Gastrocnemius medialis (tissue), 4 donors: Measurements from ENCODE around the gene KCNH4.

Source experiments
- CTCF ChIP-seq, 5 experiments: fragments of 450-650 bp in 3 of 5; fragments of 200-600 bp in 2 of 5; sonication (generic) in 2 of 5; IDR thresholded peaks in 4 of 5; conservative IDR thresholded peaks in 1 of 5; 1 replicate in 4 of 5; 2 replicates in 1 of 5; pipeline ENCODE4 v1.5.1; 2016 to 2019; ENCODE audit warnings: antibody characterized with exemption in 5 of 5, mild to moderate bottlenecking in 3 of 5, moderate library complexity in 3 of 5
- POLR2A ChIP-seq, 2 donors: fragments of 450-650 bp; IDR thresholded peaks; one replicate each; pipeline ENCODE4 v1.6.1; 2017; ENCODE audit warnings: antibody characterized with exemption in 2 of 2, mild to moderate bottlenecking in 2 of 2, moderate library complexity in 2 of 2

GRCh38 chr17:42199416-42200011 is 18.6 kb upstream of the KCNH4 start:
- no peak for TF ChIP-seq CTCF (IDR thresholded peaks at IDR 0.05 in 4 of 5, conservative IDR thresholded peaks at IDR 0.05 in 1 of 5)
- TF ChIP-seq POLR2A (IDR thresholded peaks at IDR 0.05): no peak
